ENCODE results near the gene RXFP1.

DNA sequence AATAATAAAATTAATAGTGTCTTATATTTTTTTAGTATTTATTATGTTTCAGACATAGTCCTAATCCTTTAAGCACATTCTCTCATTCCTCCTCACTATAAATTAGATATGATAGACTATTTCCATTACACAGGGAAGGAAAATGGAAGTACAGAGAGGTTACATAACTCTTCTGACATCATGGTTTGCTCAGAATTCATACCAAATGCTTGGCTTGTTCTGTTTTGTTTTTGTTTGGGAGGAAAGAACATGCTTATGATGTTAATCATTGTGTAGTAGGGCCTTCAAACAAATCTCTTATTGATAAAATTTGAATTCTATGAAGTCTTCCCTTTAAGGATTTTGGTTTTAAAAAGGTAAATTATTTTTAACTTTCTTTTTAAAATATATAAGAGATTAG, 59.5 kb downstream of the RXFP1 start:
- TF ChIP-seq TAF1 (IDR thresholded peaks at IDR 0.05; ENCODE audit: borderline replicate concordance, low read depth, low read length): no peak
- TF ChIP-seq POLR2A (IDR thresholded peaks at IDR 0.05; ENCODE audit: low read depth, low read length): no peak
- TF ChIP-seq POLR2AphosphoS5 (IDR thresholded peaks at IDR 0.05; ENCODE audit: low read depth, low read length): no peak

All from GM12892 (cell line).